HG02981 (cell line): ENCODE measurements around the gene ZDHHC11.
"Not testable (repeated sequence)": the region's sequence is repeated elsewhere in the genome, so short reads cannot be mapped to it uniquely, and the experiment has no call there.

Source experiments
- ATAC-seq: cut with Tn5 transposase; IDR thresholded peaks from one replicate; pipeline ENCODE4 v1.9.1; 2021; ENCODE audit warnings: mild to moderate bottlenecking, moderate library complexity; ENCODE audit not compliant: unreplicated experiment

Gene ZDHHC11

DNA sequence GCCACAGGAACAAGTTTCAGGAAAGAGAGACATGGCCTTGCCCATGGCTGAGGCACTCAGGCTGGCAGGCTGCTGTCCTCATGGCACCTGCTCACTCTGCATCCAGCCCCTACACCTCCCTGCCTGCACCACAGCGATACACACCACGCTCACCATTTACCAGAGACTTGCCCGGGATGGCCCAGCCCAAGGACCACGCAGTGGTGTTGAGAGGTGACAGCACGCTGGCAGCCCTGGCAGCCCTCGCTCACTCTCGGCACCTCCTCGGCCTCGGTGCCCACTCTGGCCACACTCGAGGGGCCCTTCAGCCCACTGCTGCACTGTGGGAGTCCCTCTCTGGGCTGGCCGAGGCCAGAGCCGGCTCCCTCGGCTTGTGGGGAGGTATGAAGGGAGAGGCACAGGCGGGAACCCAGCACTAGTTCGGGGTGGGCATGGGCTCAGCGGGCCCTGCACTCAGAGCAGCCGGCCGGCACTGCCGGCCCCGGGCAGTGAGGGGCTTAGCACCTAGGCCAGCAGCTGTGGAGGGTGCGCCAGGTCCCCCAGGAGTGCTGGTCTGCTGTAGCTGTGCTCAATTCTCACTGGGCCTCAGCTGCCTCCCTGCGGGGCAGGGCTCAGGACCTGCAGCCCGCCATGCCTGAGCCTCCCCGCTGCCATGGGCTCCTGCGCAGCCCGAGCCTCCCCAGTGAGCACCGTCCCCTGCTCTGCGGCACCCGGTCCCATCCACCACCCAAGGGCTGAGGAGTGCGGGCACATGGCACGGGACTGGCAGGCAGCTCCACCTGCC, 86.6 kb downstream of the ZDHHC11 start:
- no peak for ATAC-seq

DNA sequence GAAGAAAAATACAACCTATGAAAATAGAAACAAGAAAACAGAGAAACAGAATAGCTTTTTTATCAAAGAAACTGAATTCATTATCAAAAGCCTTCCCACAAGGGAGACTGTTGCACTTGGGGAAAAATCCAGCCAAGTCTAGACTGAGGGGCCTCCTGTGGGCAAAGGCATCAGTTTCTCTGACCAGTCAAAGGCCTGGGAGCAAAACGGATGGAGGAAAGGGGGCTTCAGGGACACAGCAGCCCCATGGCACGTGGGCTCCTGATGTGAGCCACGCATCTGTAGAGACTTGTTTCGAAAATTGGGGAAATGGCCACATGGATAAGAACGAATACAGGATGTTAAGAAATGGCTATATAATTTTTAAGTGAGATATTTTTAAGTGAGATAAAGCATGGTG, 87.4 kb downstream of the ZDHHC11 start:
- ATAC-seq, result no peak

DNA sequence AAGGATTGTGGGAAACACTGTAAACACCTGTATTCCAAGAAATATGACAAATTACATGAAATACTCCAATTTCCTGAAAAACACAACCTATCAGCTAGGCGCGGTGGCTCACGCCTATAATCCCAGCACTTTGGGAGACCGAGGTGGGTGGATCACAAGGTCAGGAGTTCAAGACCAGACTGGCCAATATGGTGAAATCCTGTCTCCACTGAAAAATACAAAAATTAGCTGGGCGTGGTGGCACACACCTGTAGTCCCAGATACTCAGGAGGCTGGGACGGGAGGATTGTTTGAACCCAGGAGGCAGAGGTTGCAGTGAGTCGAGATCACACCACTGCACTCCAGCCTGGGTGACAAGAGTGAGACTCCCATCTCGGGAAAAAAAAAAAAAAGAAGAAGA, 87.8 kb downstream of the ZDHHC11 start:
- ATAC-seq, result not testable (repeated sequence)

DNA sequence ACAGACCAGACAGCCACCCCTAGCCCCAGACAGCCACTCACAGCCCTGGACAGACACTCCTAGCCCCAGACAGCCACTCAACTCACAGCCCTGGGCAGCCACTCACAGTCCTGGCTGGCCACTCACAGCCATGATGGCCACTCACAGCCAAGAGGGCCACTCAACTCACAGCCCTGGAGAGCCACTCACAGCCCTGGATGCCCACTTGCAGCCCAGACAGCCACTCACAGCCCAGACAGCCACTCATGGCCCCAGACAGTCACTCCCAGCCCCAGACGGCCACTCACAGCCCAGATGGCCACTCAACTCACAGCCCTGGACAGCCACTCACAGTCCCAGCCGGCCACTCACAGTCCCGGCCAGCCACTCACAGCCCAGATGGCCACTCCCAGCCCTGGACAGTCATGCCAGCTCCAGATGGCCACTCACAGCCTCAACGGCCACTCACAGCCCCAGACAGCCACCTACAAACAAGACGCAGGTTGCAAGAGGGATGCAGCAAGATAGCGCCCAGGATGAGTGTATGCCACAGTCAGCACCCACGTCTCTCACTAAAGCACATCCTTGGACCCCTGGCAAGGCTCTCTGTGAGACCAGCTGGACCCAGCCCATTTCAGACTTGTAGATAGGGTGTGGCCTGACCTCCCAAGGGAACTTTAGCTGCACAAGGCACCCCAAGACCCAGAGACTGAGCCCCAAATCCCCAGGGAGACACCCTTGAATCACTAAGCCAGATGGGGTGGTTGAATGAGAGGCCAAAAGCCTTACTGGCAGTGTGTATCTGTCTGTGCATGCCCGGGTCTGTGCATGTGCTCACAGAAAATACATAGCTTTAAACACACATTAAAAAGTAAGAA, 88.7 kb downstream of the ZDHHC11 start:
- no peak for ATAC-seq

DNA sequence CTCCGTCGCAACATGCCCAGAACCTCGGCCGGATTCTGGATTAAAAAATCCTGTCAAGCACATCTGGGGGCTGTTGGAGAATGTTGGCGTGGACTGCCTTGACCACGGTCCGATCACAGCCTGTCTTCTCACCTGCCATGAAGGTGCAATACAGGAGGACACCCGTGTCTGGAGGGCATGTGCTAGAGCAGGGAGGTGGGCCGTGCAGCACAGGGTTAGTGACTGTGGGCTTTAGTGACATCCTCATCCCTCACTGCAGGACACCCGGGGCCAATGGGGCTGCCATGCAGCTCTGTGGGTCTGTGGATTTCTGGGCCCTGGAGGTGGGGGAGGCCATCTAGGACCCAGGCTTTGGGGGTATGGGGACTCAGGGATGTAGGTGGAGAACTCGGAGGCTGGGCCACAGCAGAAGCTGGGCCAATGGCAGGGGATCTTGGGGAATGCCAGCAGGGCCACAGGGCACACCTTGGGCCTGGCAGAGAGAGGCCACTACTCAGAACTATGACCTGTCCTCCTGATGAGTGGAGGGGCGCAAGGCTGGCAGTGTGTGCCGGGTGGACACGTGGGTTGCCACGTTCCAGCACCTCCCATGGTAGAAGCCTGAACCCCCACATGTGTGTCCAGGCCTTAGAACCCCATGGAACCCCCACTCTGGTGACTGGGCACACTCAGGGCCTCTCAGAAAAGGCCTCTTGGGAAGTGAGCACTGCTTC, 89.6 kb downstream of the ZDHHC11 start:
- no peak for ATAC-seq

DNA sequence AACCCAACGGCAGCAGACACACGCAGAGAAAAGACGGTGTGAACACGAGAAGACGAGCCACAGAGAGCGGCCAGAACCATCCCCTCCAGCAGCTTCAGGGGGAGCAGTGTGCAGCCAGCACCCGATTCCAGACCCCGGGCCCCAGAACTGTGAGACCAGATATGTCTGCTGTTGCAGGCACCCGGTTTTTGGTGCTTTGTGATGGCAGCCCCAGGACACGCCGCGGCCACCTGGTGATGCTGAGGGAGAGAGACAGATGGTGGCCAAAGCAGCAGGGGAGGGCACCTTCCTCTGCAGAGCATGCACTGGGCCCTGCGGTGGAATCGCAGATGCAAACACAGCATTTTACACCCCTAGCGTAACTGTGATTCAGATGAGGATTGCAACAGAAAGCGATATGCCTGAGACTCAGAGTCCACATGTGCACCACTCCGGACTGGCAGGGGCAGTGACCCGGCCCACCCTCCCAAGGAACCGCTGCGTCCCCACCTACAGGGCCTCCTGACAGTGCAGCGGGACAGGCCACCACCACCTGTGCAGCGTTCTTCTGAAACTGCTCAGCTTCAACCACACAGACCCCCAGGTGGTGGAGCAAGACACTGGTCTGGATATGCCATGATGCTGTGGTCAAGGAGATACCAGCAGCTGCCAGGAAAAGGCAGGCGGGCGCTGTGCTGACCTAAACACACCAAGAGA, 90.3 kb downstream of the ZDHHC11 start:
- no peak for ATAC-seq

DNA sequence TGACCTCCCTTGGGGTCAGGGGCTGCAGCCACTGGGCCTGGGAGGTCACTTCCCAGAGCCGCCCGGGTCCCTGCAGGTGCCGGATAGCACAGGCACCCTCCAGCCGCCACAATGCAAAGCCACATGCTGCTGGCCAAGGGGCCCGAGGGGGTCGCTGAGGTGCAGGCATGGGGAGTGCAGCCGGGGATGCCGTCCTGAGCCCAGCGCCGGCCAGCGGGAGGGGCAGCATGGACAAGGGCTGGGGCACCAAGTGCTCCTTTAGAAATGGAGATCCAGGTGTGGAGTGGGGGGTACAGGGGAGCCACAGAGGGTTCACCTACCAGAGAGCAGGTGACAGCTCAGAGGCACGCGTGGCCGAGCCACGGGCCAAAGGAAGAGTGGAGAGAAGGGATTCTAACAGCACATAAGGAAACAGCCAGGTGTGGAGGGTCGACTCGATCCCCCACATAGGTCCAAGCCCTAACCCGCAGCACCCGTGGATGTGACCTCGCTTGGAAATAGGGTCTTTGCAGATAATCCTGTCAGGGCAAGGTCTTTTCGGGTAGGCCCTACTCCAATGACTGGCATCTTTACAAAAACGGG, 90.9 kb downstream of the ZDHHC11 start:
- ATAC-seq, result no peak

DNA sequence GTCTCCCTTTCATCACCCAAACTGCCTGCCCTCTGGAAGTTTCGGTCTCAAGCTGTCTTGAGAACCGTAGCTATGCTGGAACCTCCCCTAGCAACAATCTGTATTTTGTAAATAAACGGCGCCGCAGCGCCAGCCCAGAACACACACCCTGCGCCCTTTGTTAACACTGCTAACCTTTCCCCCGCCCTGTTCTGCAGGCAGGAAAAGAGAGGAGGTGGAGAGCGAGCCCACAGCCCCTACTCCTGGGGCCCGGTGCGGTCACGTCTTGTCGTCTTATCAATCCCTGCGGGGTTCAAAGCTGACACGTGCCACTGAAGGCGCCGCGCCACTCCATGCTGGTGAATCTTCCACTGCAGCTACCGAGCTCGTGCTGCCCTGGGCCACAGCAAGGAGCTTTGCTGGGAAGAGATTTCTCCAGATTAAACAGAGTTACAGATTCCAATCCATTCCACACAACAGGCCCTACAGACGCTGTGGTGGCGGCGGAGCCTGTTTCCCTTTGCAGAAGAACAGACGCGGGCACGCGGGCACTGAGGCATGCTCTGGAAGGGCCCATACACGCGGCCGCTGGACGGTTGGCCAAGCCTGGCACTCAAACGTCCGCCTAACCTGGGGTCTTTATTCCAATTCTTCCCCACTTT, 91.6 kb downstream of the ZDHHC11 start:
- ATAC-seq, result no peak

DNA sequence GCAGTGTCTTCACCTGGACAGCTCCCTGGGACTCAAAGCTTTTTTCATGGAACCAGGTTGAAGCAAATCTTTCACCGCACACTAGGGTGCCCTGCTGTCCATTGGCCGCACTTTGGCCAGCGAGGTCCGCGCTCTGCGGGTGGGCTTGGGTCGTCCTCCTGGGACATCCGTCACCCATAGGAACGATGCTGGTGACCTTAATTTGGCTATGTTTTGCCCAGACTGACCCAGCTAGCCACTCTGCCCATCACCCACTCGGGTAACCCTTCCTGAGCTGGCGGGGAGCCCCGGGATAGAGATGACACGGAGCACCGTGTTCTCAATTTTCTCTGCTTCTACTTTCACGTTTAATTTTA, 92.1 kb downstream of the ZDHHC11 start:
- ATAC-seq, result no peak

DNA sequence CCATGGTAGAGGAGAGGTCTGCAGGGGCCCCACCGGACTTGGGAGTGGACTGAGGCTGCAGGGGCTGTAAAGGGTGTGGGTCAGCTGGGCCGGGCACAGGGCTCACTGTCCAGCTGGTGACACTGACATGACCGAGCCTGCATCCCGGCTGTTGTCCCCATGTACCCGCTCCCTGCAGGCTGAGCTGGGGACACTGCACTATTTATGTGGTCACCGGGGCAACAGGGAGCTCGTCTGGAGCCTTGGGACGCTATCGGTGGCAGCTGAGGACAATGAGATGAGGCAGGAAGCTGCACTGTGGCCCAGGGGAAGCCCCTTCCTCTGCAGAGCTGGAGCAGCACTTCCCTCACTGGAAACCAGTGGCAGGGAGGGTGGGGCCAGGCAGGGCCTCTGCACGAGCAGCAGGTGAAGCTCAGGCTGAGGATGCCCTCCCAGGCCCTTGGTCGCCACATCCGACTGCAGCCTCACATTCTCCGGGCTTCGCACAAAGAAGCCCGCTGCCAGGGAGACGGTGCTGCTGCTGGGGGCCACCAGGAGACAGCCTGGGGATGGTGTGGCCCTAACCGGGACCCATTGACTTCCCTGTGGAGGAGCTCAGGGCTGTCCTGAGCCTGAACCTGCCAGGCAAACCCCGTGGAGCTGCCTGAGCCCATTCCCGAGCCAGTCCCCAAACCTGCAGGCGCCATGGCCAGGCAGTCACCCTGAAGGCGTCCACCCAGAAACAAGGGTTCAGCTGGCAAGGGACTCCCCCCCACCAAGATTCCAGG, 92.7 kb downstream of the ZDHHC11 start:
- ATAC-seq, result no peak

DNA sequence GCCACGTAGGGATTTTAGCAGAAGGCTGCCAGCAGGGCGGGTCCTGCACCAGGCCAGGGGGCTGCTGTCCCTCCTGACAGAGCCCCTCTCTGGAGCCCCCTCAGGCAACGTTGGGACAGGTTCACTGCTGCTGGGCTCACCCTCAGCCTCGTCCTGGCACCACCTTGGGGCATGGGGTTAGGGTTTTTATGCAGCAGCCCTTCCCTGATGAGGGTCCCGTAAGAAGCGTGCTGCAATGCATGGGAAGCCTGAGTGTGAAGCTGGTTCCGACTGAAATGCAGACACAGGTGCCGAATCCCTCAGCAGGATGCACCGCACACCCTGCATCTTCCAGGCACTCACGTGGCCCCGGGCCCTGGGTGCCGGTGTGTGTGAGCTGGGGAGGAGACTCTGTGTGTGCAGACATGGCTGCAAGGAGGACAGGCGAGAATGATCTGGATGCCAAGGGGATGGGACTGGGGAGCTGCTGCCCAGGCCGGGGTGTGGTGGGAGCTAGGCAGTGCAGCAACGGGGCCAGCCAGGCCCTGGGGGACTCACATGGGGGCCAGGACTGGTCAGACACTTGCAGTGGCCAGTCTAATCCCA, 93.3 kb downstream of the ZDHHC11 start:
- no peak for ATAC-seq

DNA sequence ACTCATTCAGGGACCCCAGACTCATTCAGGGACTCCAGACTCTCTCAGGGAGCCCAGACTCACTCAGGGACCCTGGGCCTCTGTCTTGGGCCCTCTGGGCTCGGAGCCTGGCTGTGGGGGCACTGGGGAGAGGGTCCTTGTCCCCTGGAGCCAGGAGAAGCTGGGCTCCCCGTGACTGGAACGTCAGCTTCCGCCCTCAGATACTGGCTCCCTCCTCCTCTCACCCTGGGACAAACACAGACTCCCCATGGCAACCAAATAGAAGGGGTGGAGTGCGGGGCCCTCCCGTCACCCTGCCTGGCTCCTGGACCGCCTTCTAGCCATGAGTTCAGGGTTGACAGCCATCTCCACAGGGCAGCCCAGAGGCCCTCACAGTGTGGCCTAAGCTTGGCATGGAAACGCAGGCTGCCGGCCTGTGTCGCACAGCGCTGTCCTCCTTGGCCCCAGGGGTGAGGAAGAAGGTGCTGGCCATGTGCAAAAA, 93.9 kb downstream of the ZDHHC11 start:
- ATAC-seq, result no peak

DNA sequence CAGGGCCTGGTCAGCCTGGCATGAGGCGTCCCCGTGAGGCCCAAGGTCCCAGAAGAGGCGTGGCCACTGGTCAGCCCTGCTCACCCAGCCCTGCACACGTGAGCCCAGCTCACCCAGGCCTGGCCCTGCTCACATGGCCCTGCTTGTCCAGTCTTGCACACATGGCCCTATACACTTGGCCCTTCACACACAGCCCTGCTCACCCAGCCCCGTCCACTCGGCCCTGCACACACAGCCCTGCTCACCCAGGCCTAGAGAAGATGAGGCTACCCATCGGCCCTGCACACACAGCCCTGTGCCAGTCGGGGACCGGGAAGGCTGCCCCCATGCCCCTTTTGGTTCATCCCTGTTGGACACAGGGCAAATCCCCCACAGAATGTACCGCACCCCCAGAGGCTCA, 94.6 kb downstream of the ZDHHC11 start:
- ATAC-seq, result no peak

DNA sequence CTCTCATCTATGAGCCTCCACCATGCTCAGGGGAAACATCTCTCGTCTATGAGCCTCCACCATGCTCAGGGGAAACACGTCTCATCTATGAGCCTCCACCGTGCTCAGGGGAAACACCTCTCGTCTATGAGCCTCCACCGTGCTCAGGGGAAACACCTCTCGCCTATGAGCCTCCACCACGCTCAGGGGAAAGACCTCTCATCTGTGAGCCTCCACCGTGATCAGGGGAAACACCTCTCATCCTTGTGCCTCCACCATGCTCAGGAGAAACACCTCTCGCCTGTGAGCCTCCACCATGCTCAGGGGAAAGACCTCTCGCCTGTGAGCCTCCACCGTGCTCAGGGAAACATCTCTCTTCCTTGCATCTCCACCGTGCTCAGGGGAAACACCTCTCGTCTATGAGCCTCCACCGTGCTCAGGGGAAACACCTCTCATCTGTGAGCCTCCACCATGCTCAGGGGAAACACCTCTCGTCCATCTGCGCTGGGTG, 96.6 kb downstream of the ZDHHC11 start:
- not testable (repeated sequence) for ATAC-seq

DNA sequence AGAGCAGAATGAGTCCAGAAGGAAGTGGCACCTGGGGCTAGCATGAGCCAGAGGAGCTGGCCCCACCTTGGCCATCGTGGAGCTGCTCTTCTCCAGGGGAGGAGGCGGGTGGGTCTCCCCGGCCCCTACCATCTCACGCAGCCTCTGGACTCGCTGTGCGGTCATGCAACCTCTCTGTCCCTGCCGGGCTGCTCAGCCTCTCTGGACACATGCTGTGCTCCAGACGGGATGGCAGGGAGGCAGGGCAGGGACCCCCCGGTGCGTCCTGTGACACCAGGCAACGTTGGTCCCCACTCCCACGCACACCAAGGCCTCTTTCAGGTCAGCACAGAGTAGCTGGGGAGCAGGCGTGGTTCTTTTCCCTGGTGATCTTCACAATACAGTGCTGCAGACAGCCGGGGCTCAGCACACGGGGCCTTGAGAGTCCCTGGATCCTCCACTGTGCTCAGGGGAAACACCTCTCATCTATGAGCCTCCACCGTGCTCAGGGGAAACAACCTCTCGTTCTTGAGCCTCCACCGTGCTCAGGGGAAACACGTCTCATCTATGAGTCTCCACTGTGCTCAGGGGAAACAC, 97.1 kb downstream of the ZDHHC11 start:
- not testable (repeated sequence) for ATAC-seq

DNA sequence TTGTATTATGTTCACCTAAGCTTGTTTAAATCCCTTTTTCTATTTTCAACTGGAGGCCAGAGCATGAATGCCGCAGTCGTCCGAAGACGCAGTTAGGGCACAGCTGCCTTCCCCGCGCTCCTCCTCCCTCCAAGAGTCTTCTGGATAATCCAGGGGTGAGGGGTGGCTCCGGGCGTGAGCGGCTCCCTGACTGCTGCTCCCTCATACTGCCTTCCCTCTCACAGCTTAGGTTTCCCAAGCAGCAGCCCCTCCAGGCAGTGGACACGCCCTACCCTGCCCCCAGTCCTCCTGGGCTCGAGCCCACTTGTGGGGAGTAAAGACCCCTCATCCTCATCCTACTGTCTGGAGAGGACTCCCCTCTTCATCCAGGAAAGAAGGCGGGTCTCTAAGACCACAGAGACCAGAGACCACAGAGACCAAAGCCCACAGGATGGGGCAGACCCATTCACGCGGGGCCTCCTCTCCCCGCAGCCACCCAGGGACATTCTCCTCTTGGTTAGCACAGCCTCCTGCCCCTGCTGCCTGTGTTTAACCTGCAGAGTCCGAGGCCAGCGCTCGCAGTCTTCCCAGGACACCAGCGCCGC, 98.2 kb downstream of the ZDHHC11 start:
- not testable (repeated sequence) for ATAC-seq

DNA sequence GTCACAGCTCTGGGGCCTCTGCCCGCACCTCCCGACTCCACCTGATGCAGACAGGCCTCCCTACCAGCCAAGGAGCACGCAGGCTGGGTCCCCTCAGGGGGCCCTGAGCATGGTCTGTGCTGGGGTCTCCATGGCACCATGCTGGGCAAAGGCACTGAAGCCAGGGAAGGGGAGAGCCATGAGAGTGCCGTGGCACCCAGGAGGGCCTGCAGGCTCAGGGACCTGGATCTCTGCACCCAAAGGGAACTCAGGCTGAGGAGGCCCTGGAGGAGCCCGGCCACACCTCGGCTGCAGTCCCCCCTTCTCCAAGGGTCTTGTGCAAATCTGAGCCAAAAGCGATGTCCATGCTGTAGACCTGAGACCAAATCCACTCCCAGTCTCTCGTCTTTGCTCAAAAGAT, 98.8 kb downstream of the ZDHHC11 start:
- not testable (repeated sequence) for ATAC-seq

DNA sequence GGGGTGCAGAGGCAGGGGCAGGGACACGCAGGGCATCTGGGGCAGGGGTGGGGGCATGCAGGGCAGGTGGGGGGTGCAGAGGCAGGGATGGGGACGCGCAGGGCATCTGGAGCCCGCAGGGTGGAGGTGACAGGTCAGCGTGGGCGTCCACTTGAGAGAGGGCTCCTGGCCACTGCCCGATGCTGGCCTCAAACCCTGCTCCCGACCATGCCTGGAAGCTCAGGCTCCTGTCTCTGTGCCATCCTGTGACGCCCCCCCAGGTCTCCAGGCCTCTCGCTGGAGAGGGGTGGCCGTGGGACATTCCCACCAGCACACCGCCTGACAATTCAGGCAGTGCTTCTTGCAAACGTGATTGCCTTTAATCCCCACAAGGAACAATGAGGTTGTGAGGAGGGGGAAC, 99.3 kb downstream of the ZDHHC11 start:
- no peak for ATAC-seq
